Raji (cell line): ENCODE results near the gene THPO.
A peak's percentile ranks its signal among the peaks of the same experiment; 100 is the strongest.

ENCODE experiments used
- POLR2A ChIP-seq: IDR thresholded peaks from 2 replicates; pipeline ENCODE4 v1.6.1; 2011; ENCODE audit warnings: low read depth, low read length, control low read depth; ENCODE audit not compliant: insufficient read depth

Gene THPO

GRCh38 chr3:184378651-184379357 lies 797 bp upstream of the THPO start:
- TF ChIP-seq POLR2A = no peak

- TF ChIP-seq POLR2A = no peak
Observed at GRCh38 chr3:184377374-184377773, 633 bp downstream of the THPO start.

DNA sequence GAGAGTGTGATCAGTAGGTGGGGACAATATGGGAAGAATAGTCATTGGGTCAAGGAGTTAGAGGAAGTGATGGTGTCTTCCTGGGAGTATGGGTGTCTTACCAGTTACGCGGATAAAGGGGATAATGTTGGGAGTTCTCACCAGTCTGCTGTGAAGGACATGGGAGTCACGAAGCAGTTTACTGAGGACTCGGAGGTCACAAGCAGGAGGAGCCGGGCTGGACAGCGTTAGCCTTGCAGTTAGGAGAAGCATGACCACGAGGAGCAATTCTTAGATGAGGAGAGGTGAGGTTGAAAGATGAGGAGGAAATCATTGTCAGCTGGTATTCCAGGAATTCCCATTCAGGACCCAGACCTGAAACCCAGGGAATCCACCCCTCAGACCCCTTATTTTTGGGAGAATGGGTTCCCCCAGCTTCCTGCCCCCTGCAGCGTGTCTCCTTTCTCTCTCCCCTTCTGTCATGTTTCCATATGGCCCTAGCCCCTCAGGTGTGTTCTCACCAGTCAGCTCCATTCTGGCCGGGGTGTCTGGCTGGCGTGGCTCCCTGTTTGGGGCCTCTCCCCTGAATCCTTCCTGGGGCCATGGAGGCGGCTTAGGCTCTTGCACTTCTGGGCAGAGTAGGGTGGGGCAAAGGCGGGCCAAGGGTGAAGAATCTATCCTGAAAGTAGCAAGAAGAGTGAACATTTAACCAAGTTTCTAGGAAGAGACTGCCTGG lies 2.1 kb downstream of the THPO start:
- TF ChIP-seq POLR2A = no peak

DNA sequence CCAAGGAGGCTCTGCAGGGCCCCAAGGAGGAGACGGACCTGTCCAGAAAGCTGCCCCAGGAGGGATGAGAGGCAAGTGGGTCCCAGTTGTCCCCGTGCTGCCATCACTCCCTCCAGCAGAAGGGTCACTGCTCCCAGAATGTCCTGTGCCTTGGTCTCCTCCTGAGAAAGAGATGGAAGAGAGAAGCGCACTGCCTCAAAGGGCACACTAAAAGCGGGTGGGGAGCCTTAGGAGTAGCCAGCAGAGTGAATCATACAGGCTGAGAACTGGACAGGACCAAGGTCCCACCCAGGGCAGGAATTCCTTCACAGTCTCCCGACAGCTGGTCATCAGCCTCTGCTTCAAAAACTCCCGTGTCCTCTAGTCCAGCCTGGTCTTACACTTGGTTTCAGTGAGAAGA lies 4.6 kb downstream of the THPO start:
- no peak for TF ChIP-seq POLR2A

GRCh38 chr3:184372911-184373310 lies 5.1 kb downstream of the THPO start:
- TF ChIP-seq POLR2A = no peak

GRCh38 chr3:184372296-184372821 lies 5.6 kb downstream of the THPO start:
- TF ChIP-seq POLR2A = no peak

- TF ChIP-seq POLR2A = no peak
Observed at GRCh38 chr3:184371570-184372018, 6.4 kb downstream of the THPO start.

- TF ChIP-seq POLR2A = no peak
Observed at GRCh38 chr3:184368586-184369183, 9.3 kb downstream of the THPO start.

GRCh38 chr3:184368116-184368515 lies 9.9 kb downstream of the THPO start:
- TF ChIP-seq POLR2A = no peak

DNA sequence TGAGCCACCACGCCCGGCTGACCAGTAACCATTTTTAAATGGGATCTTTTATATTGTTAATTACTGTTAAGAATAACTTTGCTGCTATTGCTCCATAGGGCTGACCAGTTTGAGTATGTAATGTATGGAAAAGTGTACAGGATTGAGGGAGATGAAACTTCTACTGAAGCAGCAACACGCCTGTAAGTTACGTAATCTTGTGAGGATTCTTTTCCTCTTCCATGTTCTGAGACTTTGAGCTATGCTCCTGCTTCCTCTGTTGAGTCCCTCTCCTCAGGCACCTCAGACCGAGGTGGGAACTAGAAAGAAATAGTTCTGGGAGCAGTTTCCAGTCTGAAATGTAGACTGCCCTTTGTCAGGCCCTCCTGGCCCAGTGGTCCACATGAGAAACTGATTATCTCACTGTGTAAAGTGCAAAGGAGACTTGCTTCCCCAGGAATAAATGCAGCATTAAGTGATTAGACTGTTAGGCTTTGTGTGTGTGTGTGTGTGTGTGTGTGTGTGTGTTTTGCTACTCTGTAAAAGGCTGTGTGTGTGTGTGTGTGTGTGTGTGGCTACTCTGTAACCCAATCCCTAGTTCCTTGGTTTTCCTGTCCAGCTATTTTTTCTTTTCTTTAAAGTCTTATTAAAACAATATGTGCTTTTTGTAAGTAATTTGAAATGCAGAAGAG lies 11.3 kb downstream of the THPO start:
- no peak for TF ChIP-seq POLR2A

- peak; percentile 88 for TF ChIP-seq POLR2A
Observed at GRCh38 chr3:184362668-184363546, 15.1 kb downstream of the THPO start.

DNA sequence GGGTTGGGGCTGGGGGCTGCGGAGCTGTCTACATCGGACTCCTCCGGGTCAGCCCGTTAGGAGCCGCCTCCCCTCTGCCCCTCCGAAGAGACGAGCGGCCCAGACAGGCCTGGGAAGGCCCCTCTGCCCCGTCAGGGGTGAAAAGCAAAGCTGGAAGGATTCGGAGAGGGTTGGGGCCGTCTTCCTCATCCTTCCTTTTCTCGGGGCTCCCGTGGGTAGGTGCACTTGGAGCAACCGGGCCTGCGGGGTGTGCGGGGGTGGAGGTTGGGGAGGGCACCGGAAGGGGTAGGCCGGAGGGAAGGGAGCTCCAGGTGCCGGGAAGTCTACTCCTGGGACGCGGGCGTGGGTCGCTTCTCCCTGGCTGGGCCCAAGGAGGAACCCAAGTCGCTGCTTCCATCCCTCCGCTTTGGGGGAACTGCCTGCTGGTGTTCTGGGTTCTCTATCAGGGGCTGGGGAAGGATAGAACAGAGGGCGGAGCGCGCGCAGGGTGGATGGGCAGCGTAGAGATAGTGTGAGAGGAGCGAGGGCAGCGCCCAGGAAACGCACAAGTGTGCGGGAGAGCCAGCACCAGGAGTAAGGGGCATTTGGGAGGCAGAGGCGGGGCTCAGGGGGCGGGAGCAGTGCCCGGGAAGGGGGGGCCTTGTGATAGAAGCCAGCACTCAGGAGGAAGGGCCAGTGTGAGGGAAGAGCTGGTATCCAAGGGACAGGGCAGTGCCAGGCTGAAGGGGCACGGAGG lies 15.9 kb downstream of the THPO start:
- TF ChIP-seq POLR2A = no peak; the same call in 1 of the 2 replicates

DNA sequence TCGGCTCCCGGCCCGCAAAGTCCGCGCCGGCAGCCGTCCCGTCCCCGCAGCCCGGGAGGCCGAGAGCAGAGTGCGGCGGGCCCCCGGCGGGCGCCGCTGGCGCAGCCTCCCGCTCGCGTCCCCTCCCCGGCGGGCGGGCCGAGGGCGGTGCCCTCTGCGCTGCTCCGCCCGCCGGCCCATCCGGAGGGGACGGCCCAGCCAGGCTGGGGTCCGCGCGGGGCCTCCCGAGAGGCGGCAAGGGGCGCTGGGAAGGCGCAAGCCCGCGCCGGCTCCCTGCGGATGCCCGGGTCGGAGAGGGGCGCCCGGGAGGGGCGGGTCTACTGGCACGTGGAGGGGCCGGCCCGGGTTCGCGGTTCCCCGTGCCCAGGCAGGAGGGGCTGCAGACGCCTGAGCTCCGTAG lies 16.5 kb downstream of the THPO start, which contains the start of the genes CLCN2 and POLR2H:
Gene CLCN2 (minus strand): TSS at position 74 of the 400 bp plus-strand sequence. CDS start 126 bp downstream, outside the sequence.
Gene POLR2H (plus strand): TSS at position 179 of the 400 bp plus-strand sequence. CDS start 1,783 bp downstream, outside the sequence.
- peak; percentile 58 for TF ChIP-seq POLR2A
